ENCODE results near the gene BYSL. TPM values are rescaled to one million over a fixed set of nuclear protein-coding genes. Genes with fewer than 3 reads are reported as not detected.

The BYSL gene
- polyA plus RNA-seq, 1 of the 3 experiments (the other 2 are of a cell fraction): 56.0 TPM

- H3K9me3 ChIP-seq: no peaks in the 10 kb centered on the region
- ChIA-PET CTCF (interaction anchor here (2.5 to 2.8 kb wide), 2 partner anchors 10 to 112 kb away, joined by 9 to 17 read pairs; partner anchors contain the start of genes BYSL and MED20), POLR2A (no interaction called here)
- H3K27ac ChIP-seq (ENCODE audit: low read depth in 2 of 2, low read length in 1 of 2): no peak overlapping the region
- no peak overlapping the region for H3K4me3 ChIP-seq (ENCODE audit: low read depth in 2 of 2, low read length in 1 of 2)
- peaks cover 3% of the 10 kb centered on the region for H4K20me1 ChIP-seq (ENCODE audit: insufficient read depth)
- peaks cover 0 to 12% of the 10 kb centered on the region in 2 experiments; a peak in 2 of 4 replicates for H3K4me1 ChIP-seq (ENCODE audit: control insufficient read depth in 1 of 2, insufficient read depth in 2 of 2, low read depth in 1 of 2, low read length in 1 of 2)
- H3F3A ChIP-seq (replicated peaks; ENCODE audit: insufficient read depth): peaks cover 16% of the 10 kb centered on the region
- H3K27me3 ChIP-seq (ENCODE audit: insufficient read depth): no peaks in the 10 kb centered on the region
- H3K9ac ChIP-seq: no peak overlapping the region
- TF ChIP-seq CHD2 (IDR thresholded peaks at IDR 0.05; ENCODE audit: low read length, partially characterized antibody): no peak
- no peak for TF ChIP-seq TCF12 (IDR thresholded peaks at IDR 0.05)
- no peak for TF ChIP-seq TAF1 (IDR thresholded peaks at IDR 0.05; ENCODE audit: borderline replicate concordance, low read depth, low read length)
- TF ChIP-seq RCOR1 (IDR thresholded peaks at IDR 0.05; ENCODE audit: low read length): no peak
- TF ChIP-seq SMC3 (IDR thresholded peaks at IDR 0.05; ENCODE audit: low read depth, low read length): no peak
- no peak for TF ChIP-seq NFIC (IDR thresholded peaks at IDR 0.05; ENCODE audit: borderline replicate concordance)
- TF ChIP-seq, protein P1, sequence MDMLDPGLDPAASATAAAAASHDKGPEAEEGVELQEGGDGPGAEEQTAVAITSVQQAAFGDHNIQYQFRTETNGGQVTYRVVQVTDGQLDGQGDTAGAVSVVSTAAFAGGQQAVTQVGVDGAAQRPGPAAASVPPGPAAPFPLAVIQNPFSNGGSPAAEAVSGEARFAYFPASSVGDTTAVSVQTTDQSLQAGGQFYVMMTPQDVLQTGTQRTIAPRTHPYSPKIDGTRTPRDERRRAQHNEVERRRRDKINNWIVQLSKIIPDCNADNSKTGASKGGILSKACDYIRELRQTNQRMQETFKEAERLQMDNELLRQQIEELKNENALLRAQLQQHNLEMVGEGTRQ (IDR thresholded peaks at IDR 0.05; ENCODE audit: borderline replicate concordance, low read depth, low read length): no peak
- peaks cover 27% of the 10 kb centered on the region for H3K79me2 ChIP-seq (ENCODE audit: insufficient read depth)
- WGBS (ENCODE audit: low lambda C conversion rate): 65% methylated on average over 2 of the region's 2 CpGs
- peaks cover 50 to 80% of the 10 kb centered on the region in 2 experiments for H3K36me3 ChIP-seq (replicated peaks in 1 of 2; ENCODE audit: control insufficient read depth in 1 of 2, insufficient read depth in 2 of 2, low read length in 1 of 2)
- DNase-seq: no peak
- no peak overlapping the region for H3K4me2 ChIP-seq
- H3K9me2 ChIP-seq: no peaks in the 10 kb centered on the region
- no peak overlapping the region for H2AFZ ChIP-seq (ENCODE audit: low read depth)
These were observed 10.5 kb downstream of the BYSL start for GRCh38 chr6:41931792-41932191.

DNA sequence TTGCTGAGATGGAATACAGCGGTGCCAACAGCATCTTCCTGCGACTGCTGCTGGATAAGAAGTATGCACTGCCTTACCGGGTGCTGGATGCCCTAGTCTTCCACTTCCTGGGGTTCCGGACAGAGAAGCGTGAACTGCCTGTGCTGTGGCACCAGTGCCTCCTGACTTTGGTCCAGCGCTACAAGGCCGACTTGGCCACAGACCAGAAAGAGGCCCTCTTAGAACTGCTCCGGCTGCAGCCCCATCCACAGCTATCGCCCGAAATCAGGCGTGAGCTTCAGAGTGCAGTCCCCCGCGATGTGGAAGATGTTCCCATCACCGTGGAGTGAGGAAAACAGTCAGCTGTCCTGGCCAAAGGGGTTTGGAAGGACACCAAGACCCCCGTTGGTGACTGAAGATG lies 11.1 kb downstream of the BYSL start:
- no peak overlapping the region for H2AFZ ChIP-seq (ENCODE audit: low read depth)
- peaks cover 48 to 77% of the 10 kb centered on the region in 2 experiments for H3K36me3 ChIP-seq (replicated peaks in 1 of 2; ENCODE audit: control insufficient read depth in 1 of 2, insufficient read depth in 2 of 2, low read length in 1 of 2)
- H3K9me3 ChIP-seq: no peaks in the 10 kb centered on the region
- no peak overlapping the region for H3K4me2 ChIP-seq
- ChIA-PET CTCF (interaction anchor here (1.3 to 8.5 kb wide), 4 partner anchors 11 to 145 kb away, joined by 3 to 70 read pairs (median 13); partner anchors contain the start of genes BYSL, MED20 and TOMM6), POLR2A (no interaction called here)
- no peak overlapping the region for H3K4me3 ChIP-seq (ENCODE audit: low read depth in 2 of 2, low read length in 1 of 2)
- H4K20me1 ChIP-seq (ENCODE audit: insufficient read depth): no peaks in the 10 kb centered on the region
- 94% methylated on average over 15 of the region's 15 CpGs for WGBS (ENCODE audit: low lambda C conversion rate)
- peaks cover 20% of the 10 kb centered on the region for H3F3A ChIP-seq (replicated peaks; ENCODE audit: insufficient read depth)
- H3K4me1 ChIP-seq (ENCODE audit: control insufficient read depth in 1 of 2, insufficient read depth in 2 of 2, low read depth in 1 of 2, low read length in 1 of 2): peaks cover 0 to 12% of the 10 kb centered on the region in 2 experiments; a peak in 2 of 4 replicates
- TF ChIP-seq POLR2AphosphoS5 (IDR thresholded peaks at IDR 0.05; ENCODE audit: low read depth, low read length): no peak
- no peak for TF ChIP-seq RAD21 (IDR thresholded peaks at IDR 0.05; ENCODE audit: low read length)
- TF ChIP-seq REST (IDR thresholded peaks at IDR 0.05; ENCODE audit: low read depth, low read length): no peak
- TF ChIP-seq NRF1 (IDR thresholded peaks at IDR 0.05; ENCODE audit: low read depth, low read length): no peak
- TF ChIP-seq, protein P1 (IDR thresholded peaks at IDR 0.05; ENCODE audit: borderline replicate concordance, low read depth, low read length): no peak
- TF ChIP-seq, protein P2, sequence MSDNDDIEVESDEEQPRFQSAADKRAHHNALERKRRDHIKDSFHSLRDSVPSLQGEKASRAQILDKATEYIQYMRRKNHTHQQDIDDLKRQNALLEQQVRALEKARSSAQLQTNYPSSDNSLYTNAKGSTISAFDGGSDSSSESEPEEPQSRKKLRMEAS (IDR thresholded peaks at IDR 0.05; ENCODE audit: low read depth): no peak
- no peak for TF ChIP-seq SIN3A (IDR thresholded peaks at IDR 0.05; ENCODE audit: borderline replicate concordance, low read depth, low read length)
- no peak for TF ChIP-seq EZH2phosphoT487 (IDR thresholded peaks at IDR 0.05; ENCODE audit: borderline replicate concordance, low read depth)
- TF ChIP-seq YY1 (IDR thresholded peaks at IDR 0.05; ENCODE audit: low read depth): no peak
- TF ChIP-seq, protein P3, sequence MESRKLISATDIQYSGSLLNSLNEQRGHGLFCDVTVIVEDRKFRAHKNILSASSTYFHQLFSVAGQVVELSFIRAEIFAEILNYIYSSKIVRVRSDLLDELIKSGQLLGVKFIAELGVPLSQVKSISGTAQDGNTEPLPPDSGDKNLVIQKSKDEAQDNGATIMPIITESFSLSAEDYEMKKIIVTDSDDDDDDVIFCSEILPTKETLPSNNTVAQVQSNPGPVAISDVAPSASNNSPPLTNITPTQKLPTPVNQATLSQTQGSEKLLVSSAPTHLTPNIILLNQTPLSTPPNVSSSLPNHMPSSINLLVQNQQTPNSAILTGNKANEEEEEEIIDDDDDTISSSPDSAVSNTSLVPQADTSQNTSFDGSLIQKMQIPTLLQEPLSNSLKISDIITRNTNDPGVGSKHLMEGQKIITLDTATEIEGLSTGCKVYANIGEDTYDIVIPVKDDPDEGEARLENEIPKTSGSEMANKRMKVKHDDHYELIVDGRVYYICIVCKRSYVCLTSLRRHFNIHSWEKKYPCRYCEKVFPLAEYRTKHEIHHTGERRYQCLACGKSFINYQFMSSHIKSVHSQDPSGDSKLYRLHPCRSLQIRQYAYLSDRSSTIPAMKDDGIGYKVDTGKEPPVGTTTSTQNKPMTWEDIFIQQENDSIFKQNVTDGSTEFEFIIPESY (IDR thresholded peaks at IDR 0.05; ENCODE audit: borderline replicate concordance, low read depth): no peak
- TF ChIP-seq ELF1 (IDR thresholded peaks at IDR 0.05): no peak
- H3K9me2 ChIP-seq: no peaks in the 10 kb centered on the region
- DNase-seq: no peak
- no peaks in the 10 kb centered on the region for H3K27me3 ChIP-seq (ENCODE audit: insufficient read depth)
- H3K27ac ChIP-seq (ENCODE audit: low read depth in 2 of 2, low read length in 1 of 2): no peak overlapping the region
- no peak overlapping the region for H3K9ac ChIP-seq
- H3K79me2 ChIP-seq (ENCODE audit: insufficient read depth): peaks cover 26% of the 10 kb centered on the region

Data from SK-N-SH (cell line).